ENCODE results near the gene LRRTM2. TPM values are rescaled to one million over a fixed set of nuclear protein-coding genes. Genes with fewer than 3 reads are reported as not detected.

LRRTM2 gene
- total and polyA plus RNA-seq, 8 donors, result 0.16 to 2.9 (median 1.0) TPM

- ATAC-seq (no peak), DNase-seq (no peak)
- TF ChIP-seq CTCF (IDR thresholded peaks at IDR 0.05), result no peak
- Histone ChIP-seq H3K4me3 (no peak overlapping the region), H3K27me3 (no peaks in the 10 kb centered on the region), H3K36me3 (peaks cover 0 to 30% of the 10 kb centered on the region in 2 donors), H3K9me3 (no peaks in the 10 kb centered on the region), H3K27ac (no peak overlapping the region), H3K4me1 (peaks cover 0 to 24% of the 10 kb centered on the region in 2 donors)
- intact Hi-C loops (cut with DNase I), result no loop called here
These were observed 23.6 kb upstream of the LRRTM2 start for GRCh38 chr5:138898742-138899141.

GRCh38 chr5:138898299-138898698 lies 23.2 kb upstream of the LRRTM2 start:
- DNase-seq, result no peak
- Histone ChIP-seq H3K4me1 (peaks cover 0 to 24% of the 10 kb centered on the region in 2 donors), H3K27ac (no peak overlapping the region), H3K9me3 (no peaks in the 10 kb centered on the region), H3K36me3 (peaks cover 0 to 29% of the 10 kb centered on the region in 2 donors), H3K4me3 (no peak overlapping the region), H3K27me3 (no peaks in the 10 kb centered on the region)
- TF ChIP-seq CTCF (IDR thresholded peaks at IDR 0.05), result no peak
- intact Hi-C loops (cut with DNase I), result no loop called here
- ATAC-seq, result no peak

GRCh38 chr5:138895918-138896317 lies 20.8 kb upstream of the LRRTM2 start:
- Histone ChIP-seq H3K4me3 (no peak overlapping the region), H3K27me3 (no peaks in the 10 kb centered on the region), H3K4me1 (peaks cover 0 to 15% of the 10 kb centered on the region in 2 donors), H3K27ac (no peak overlapping the region), H3K9me3 (no peaks in the 10 kb centered on the region), H3K36me3 (peaks cover 0 to 29% of the 10 kb centered on the region in 2 donors)
- TF ChIP-seq CTCF (IDR thresholded peaks at IDR 0.05), result no peak
- intact Hi-C loops (cut with DNase I), result no loop called here
- DNase-seq, result no peak
- ATAC-seq, result no peak

- Histone ChIP-seq H3K4me1 (no peaks in the 10 kb centered on the region), H3K4me3 (no peak overlapping the region), H3K36me3 (peaks cover 0 to 64% of the 10 kb centered on the region in 2 donors), H3K27ac (no peak overlapping the region), H3K9me3 (peaks cover 0 to 15% of the 10 kb centered on the region in 2 donors), H3K27me3 (no peaks in the 10 kb centered on the region)
- intact Hi-C loops (cut with DNase I), result no loop called here
- TF ChIP-seq CTCF (IDR thresholded peaks at IDR 0.05), result no peak
- no peak for ATAC-seq
- no peak for DNase-seq
These were observed 15.5 kb upstream of the LRRTM2 start for GRCh38 chr5:138890644-138891043.

- DNase-seq (no peak), ATAC-seq (no peak)
- no peak for TF ChIP-seq CTCF (IDR thresholded peaks at IDR 0.05)
- no peak overlapping the region for H3K4me3 ChIP-seq
- H3K9me3 ChIP-seq, result peaks cover 0 to 15% of the 10 kb centered on the region in 2 donors
- peaks cover 0 to 63% of the 10 kb centered on the region in 2 donors for H3K36me3 ChIP-seq
- H3K27me3 ChIP-seq, result no peaks in the 10 kb centered on the region
- no peaks in the 10 kb centered on the region for H3K4me1 ChIP-seq
- intact Hi-C loops (cut with DNase I), result no loop called here
- no peak overlapping the region for H3K27ac ChIP-seq
These were observed 14.9 kb upstream of the LRRTM2 start for GRCh38 chr5:138889994-138890393.
